Esophagus squamous epithelium (tissue), 4 donors: Measurements from ENCODE around the gene LARGE1.

Experiments used
- POLR2A ChIP-seq, 4 donors: fragments of 450-650 bp; IDR thresholded peaks; one replicate each; pipeline ENCODE4 v1.6.1; 2017; ENCODE audit warnings: antibody characterized with exemption in 4 of 4, mild to moderate bottlenecking in 4 of 4, moderate library complexity in 3 of 4
- TF ChIP-seq, protein P1 (sequence below), 6 experiments: fragments of 450-650 bp in 4 of 6; fragments of 200-600 bp in 2 of 6; sonication (generic) in 2 of 6; IDR thresholded peaks; one replicate each; pipeline ENCODE4 v1.5.1; 2016 to 2019; ENCODE audit warnings: antibody characterized with exemption in 6 of 6, mild to moderate bottlenecking in 4 of 6, moderate library complexity in 4 of 6

DNA sequence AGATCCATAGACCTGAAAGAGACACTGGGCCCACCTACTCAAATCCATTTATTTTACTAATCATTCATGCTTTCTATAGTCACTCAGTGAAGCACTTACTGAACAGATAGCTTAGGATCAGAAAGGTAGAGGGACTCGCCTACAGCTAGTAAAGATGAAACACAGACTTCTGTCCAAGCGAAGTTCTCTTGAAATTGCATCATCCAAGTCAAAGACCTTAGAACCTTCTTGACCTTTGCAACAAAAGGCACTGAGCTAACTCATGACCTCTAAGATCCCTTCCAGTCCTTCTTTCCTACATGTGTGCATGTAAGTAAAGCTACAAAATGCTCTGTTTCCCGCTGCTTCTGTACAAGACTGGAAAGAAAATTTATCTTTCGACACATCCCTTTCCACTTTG lies 377.6 kb downstream of the LARGE1 start:
- TF ChIP-seq, protein P1, sequence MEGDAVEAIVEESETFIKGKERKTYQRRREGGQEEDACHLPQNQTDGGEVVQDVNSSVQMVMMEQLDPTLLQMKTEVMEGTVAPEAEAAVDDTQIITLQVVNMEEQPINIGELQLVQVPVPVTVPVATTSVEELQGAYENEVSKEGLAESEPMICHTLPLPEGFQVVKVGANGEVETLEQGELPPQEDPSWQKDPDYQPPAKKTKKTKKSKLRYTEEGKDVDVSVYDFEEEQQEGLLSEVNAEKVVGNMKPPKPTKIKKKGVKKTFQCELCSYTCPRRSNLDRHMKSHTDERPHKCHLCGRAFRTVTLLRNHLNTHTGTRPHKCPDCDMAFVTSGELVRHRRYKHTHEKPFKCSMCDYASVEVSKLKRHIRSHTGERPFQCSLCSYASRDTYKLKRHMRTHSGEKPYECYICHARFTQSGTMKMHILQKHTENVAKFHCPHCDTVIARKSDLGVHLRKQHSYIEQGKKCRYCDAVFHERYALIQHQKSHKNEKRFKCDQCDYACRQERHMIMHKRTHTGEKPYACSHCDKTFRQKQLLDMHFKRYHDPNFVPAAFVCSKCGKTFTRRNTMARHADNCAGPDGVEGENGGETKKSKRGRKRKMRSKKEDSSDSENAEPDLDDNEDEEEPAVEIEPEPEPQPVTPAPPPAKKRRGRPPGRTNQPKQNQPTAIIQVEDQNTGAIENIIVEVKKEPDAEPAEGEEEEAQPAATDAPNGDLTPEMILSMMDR (IDR thresholded peaks at IDR 0.05): no peak
- no peak for TF ChIP-seq POLR2A (IDR thresholded peaks at IDR 0.05)
